Adrenal gland (tissue), 5 donors: ENCODE data around the gene ARFGEF2.

Experiments
- CTCF ChIP-seq, 6 experiments: fragments of 450-650 bp in 4 of 6; fragments of 200-600 bp in 2 of 6; sonication (generic) in 1 of 6; IDR thresholded peaks; 1 replicate in 5 of 6; 2 replicates in 1 of 6; pipeline versions ENCODE4 v1.5.1 to v1.8.0; 2016 to 2021; ENCODE audit warnings: antibody characterized with exemption in 6 of 6, mild to moderate bottlenecking in 2 of 6, moderate library complexity in 1 of 6
- POLR2A ChIP-seq, 2 donors: fragments of 450-650 bp; IDR thresholded peaks; one replicate each; pipeline ENCODE4 v1.6.1; 2017; ENCODE audit warnings: antibody characterized with exemption in 2 of 2, mild to moderate bottlenecking in 2 of 2, moderate library complexity in 1 of 2
- donor health status: DM: no; HTN: no; CAD: no.

GRCh38 chr20:48886194-48886593 is 35.3 kb upstream of the ARFGEF2 start:
- no peak for TF ChIP-seq POLR2A (IDR thresholded peaks at IDR 0.05)
- TF ChIP-seq CTCF (IDR thresholded peaks at IDR 0.05), result no peak
